Endothelial cell of umbilical vein (primary cell): ENCODE results near the gene PRR15. TPM values are rescaled to one million over a fixed set of nuclear protein-coding genes. Genes with fewer than 3 reads are reported as not detected.

Experiments used
- BruUV-seq: library from RNA; stranded (reverse); fragments of 400-500 nt; replicated peaks from 2 replicates; lab custom pipeline; 2021; lab: Mats Ljungman, UMichigan
- CTCF ChIA-PET: fragments of 300-600, 350-600 bp; sonication (Branson Sonifier 250); formaldehyde crosslinking; loops from one replicate; lab custom pipeline; 2021; ENCODE audit warnings: antibody characterized with exemption, inconsistent platforms; lab: Charles Lee
- POLR2A ChIA-PET: fragments of 300-600, 350-600 bp; sonication (Branson Sonifier 250); formaldehyde crosslinking; loops from one replicate; lab custom pipeline; 2021; ENCODE audit warnings: antibody characterized with exemption, inconsistent platforms; lab: Charles Lee
- DNase-seq: peaks from one replicate; pipeline ENCODE4 v3.0.0-alpha.2; 2011; ENCODE audit warnings: low read depth, low spot score
- FAIRE-seq: peaks from 2 replicates; lab custom pipeline; 2011; peaks lifted over from hg19 to GRCh38; lab: Jason Lieb, UNC
- H2AFZ ChIP-seq: 2 replicates; pipeline ENCODE4 v1.6.0; 2012; ENCODE audit warnings: low read depth, low read length, control low read depth, inconsistent platforms
- H3K27ac ChIP-seq: 2 replicates; pipeline ENCODE4 v1.5.1; 2011; ENCODE audit warnings: low read depth, mild to moderate bottlenecking, control low read depth, low read length, moderate library complexity; ENCODE audit not compliant: insufficient read depth
- H3K27me3 ChIP-seq, 2 experiments: 2 replicates each; pipeline versions ENCODE4 v1.6.0 to v1.6.1; 2011; ENCODE audit warnings: low read length in 2 of 2, mixed read lengths in 1 of 2; ENCODE audit not compliant: control insufficient read depth in 2 of 2, insufficient read depth in 2 of 2
- H3K36me3 ChIP-seq, 2 experiments: 2 replicates in 1 of 2; 3 replicates in 1 of 2; pipeline ENCODE4 v1.5.1; 2011; ENCODE audit warnings: low read length in 2 of 2, mild to moderate bottlenecking in 1 of 2, moderate library complexity in 1 of 2; ENCODE audit not compliant: control insufficient read depth in 2 of 2, insufficient read depth in 2 of 2; ENCODE audit errors: extremely low read depth in 1 of 2
- H3K4me1 ChIP-seq: 3 replicates; pipeline ENCODE4 v1.5.1; 2011; ENCODE audit warnings: mild to moderate bottlenecking, low read length; ENCODE audit not compliant: control insufficient read depth, insufficient read depth; ENCODE audit errors: extremely low read depth
- H3K4me2 ChIP-seq: 2 replicates; pipeline ENCODE4 v1.6.1; 2011; ENCODE audit warnings: low read length, control low read depth, mixed read lengths; ENCODE audit not compliant: insufficient read depth
- H3K4me3 ChIP-seq, 3 experiments: fragments of 200-600 bp in 1 of 3; sonication (generic), shearing (Covaris generic) in 1 of 3; replicated peaks in 1 of 3; 2 replicates each; pipeline ENCODE4 v1.5.1; 2011 to 2016; ENCODE audit warnings: control low read depth in 3 of 3, low read length in 3 of 3, mild to moderate bottlenecking in 2 of 3, inconsistent platforms in 1 of 3, low read depth in 1 of 3, moderate library complexity in 1 of 3; ENCODE audit not compliant: insufficient read depth in 1 of 3
- H3K79me2 ChIP-seq: 2 replicates; pipeline ENCODE4 v1.6.0; 2012; ENCODE audit warnings: low read length, inconsistent platforms; ENCODE audit not compliant: control insufficient read depth, insufficient read depth
- H3K9ac ChIP-seq: replicated peaks from 2 replicates; pipeline ENCODE3; 2011; ENCODE audit warnings: low read length, control low read depth; ENCODE audit not compliant: insufficient read depth; ENCODE audit errors: extremely low read depth
- H3K9me1 ChIP-seq: replicated peaks from 3 replicates; pipeline ENCODE4 v1.6.0; 2011; ENCODE audit warnings: mild to moderate bottlenecking, low read length; ENCODE audit not compliant: control insufficient read depth, insufficient read depth; ENCODE audit errors: extremely low read depth
- H3K9me3 ChIP-seq: replicated peaks from 2 replicates; pipeline ENCODE4 v1.5.1; 2012; ENCODE audit warnings: low read length, inconsistent platforms; ENCODE audit not compliant: control insufficient read depth, insufficient read depth
- H4K20me1 ChIP-seq: replicated peaks from 2 replicates; pipeline ENCODE3; 2011; ENCODE audit warnings: mild to moderate bottlenecking, low read length; ENCODE audit not compliant: control insufficient read depth, insufficient read depth; ENCODE audit errors: extremely low read depth
- CTCF ChIP-seq, 2 donors: IDR thresholded peaks; 1 replicate in 1 of 2; 2 replicates in 1 of 2; pipeline ENCODE4 v1.5.1; 2011; ENCODE audit warnings: low read length in 2 of 2, mild to moderate bottlenecking in 2 of 2, moderate library complexity in 2 of 2, control low read depth in 1 of 2, inconsistent platforms in 1 of 2, low read depth in 1 of 2; ENCODE audit not compliant: insufficient read depth in 1 of 2; ENCODE audit errors: extremely low read depth in 1 of 2
- EZH2 ChIP-seq: IDR thresholded peaks from 2 replicates; pipeline ENCODE4 v1.6.1; 2012; ENCODE audit warnings: borderline replicate concordance, low read depth, mild to moderate bottlenecking, moderate library complexity, low read length, inconsistent platforms; ENCODE audit not compliant: severe bottlenecking
- FOS ChIP-seq: IDR thresholded peaks from 2 replicates; pipeline ENCODE4 v1.6.1; 2011; ENCODE audit warnings: mild to moderate bottlenecking, low read length, moderate library complexity, borderline replicate concordance; ENCODE audit not compliant: insufficient read depth
- GATA2 ChIP-seq: IDR thresholded peaks from 2 replicates; pipeline ENCODE4 v1.7.0; 2011; ENCODE audit warnings: low read depth, mild to moderate bottlenecking, moderate library complexity, mixed read lengths, low read length; ENCODE audit not compliant: insufficient read length, insufficient read depth
- JUN ChIP-seq: IDR thresholded peaks from 2 replicates; pipeline ENCODE4 v1.6.1; 2011; ENCODE audit warnings: borderline replicate concordance, low read depth; ENCODE audit not compliant: insufficient read length, insufficient read depth
- MAX ChIP-seq: IDR thresholded peaks from 2 replicates; pipeline ENCODE4 v1.6.1; 2011; ENCODE audit not compliant: insufficient read depth, insufficient read length
- MYC ChIP-seq: IDR thresholded peaks from one replicate; pipeline ENCODE4 v1.6.1; 2011; ENCODE audit warnings: mild to moderate bottlenecking, low read depth, low read length
- POLR2A ChIP-seq: IDR thresholded peaks from 2 replicates; pipeline ENCODE4 v1.6.1; 2012; ENCODE audit warnings: low read depth, mild to moderate bottlenecking, control low read depth, low read length
- POLR2AphosphoS5 ChIP-seq: IDR thresholded peaks from 2 replicates; pipeline ENCODE4 v1.6.1; 2012; ENCODE audit warnings: low read depth, mild to moderate bottlenecking, control low read depth, low read length, moderate library complexity; ENCODE audit not compliant: insufficient read depth
- dilution Hi-C: fragments of 300-500 bp; cut with MboI; formaldehyde crosslinking; loops from one replicate; pipeline ENCODE4 v1.15.0; 2019; ENCODE audit warnings: low sequenced_read_pairs; ENCODE audit not compliant: extremely low pct_ligation_motif_present
- intact Hi-C: fragments of 100-400 bp; cut with micrococcal nuclease; formaldehyde crosslinking; loops from one replicate; pipeline ENCODE4 v1.10.0; 2022
- polyA plus RNA-seq, 4 experiments: library from polyadenylated mRNA; depleted of rRNA in 3 of 4; stranded (reverse) in 3 of 4; unstranded in 1 of 4; fragments of >200 nt; gene quantifications; 2 replicates each; pipeline versions ENCODE4 v1.2.1 to v1.2.3, GENCODE V29; 2011 to 2012; ENCODE audit warnings: missing spikeins in 1 of 4
- total RNA-seq: library from RNA; stranded (reverse); gene quantifications from 2 replicates; pipeline ENCODE4 v1.2.3, GENCODE V29; 2021

PRR15 gene
- total and polyA plus RNA-seq, 2 donors (not counting 3 experiments of a cell fraction or from before 2014, with no cell fraction given) = 1.8 to 5.0 TPM

GRCh38 chr7:29564496-29565223, 1.0 kb downstream of the PRR15 start:
- intact Hi-C loops (loop anchor here (1.0 to 10.0 kb wide), 5 partner anchors 58 to 450 kb away; no protein-coding TSS in a partner anchor), dilution Hi-C loops (no loop called here)
- H3K79me2 ChIP-seq = no peaks in the 10 kb centered on the region
- H3K27me3 ChIP-seq = peaks cover 0 to 13% of the 10 kb centered on the region in 2 experiments
- H3K9me1 ChIP-seq = no peaks in the 10 kb centered on the region
- ChIA-PET CTCF (no interaction called here), POLR2A (no interaction called here)
- H3K4me2 ChIP-seq = peak overlapping the region; percentile 99
- H3K36me3 ChIP-seq = no peaks in the 10 kb centered on the region
- peak overlapping the region; percentile 38 for H3K9ac ChIP-seq
- no peaks in the 10 kb centered on the region for H4K20me1 ChIP-seq
- H3K4me3 ChIP-seq = peak overlapping the region; percentile 56 to 92 (median 69)
- no peak overlapping the region for H3K27ac ChIP-seq
- H2AFZ ChIP-seq = peak overlapping the region; percentile 91
- FAIRE-seq = peak; percentile 68
- peak; percentile 69 for DNase-seq
- BruUV-seq = no TSS peak
- peaks cover 29% of the 10 kb centered on the region for H3K4me1 ChIP-seq
- no peak for TF ChIP-seq FOS
- TF ChIP-seq EZH2 = peak; percentile 33
- no peaks in the 10 kb centered on the region for H3K9me3 ChIP-seq

- CTCF ChIA-PET = no interaction called here
- H3K27me3 ChIP-seq = peaks cover 0 to 13% of the 10 kb centered on the region in 2 experiments
- intact Hi-C loops = loop anchor here (5.0 to 10.0 kb wide), 3 partner anchors 57 to 450 kb away; no protein-coding TSS in a partner anchor
Observed at GRCh38 chr7:29565224-29565630, 1.6 kb downstream of the PRR15 start.

More at GRCh38 chr7:29565224-29565630, 1.6 kb downstream of the PRR15 start:
- dilution Hi-C loops = no loop called here
- no TSS peak for BruUV-seq
- no peaks in the 10 kb centered on the region for H3K79me2 ChIP-seq
- no peaks in the 10 kb centered on the region for H3K36me3 ChIP-seq
- no peak for FAIRE-seq
- H3K4me1 ChIP-seq = peaks cover 29% of the 10 kb centered on the region
- H2AFZ ChIP-seq = peak overlapping the region; percentile 91
- no peak overlapping the region for H3K9ac ChIP-seq
- POLR2A ChIA-PET = no interaction called here
- peak overlapping the region; percentile 56 to 92 (median 69) for H3K4me3 ChIP-seq
- no peak for DNase-seq
- H3K4me2 ChIP-seq = peak overlapping the region; percentile 99
- TF ChIP-seq MYC (no peak), EZH2 (no peak), MAX (no peak), JUN (no peak), POLR2AphosphoS5 (no peak), CTCF (IDR thresholded peaks at IDR 0.05; ENCODE audit: extremely low read depth in 1 of 2, insufficient read depth in 1 of 2, low read depth in 1 of 2, low read length in 2 of 2) (no peak), GATA2 (no peak), POLR2A (no peak), FOS (no peak)
- H3K27ac ChIP-seq = no peak overlapping the region
- H3K9me3 ChIP-seq = no peaks in the 10 kb centered on the region
- H3K9me1 ChIP-seq = no peaks in the 10 kb centered on the region
- H4K20me1 ChIP-seq = no peaks in the 10 kb centered on the region
